ENCODE data around the gene KRT13. TPM values are rescaled to one million over a fixed set of nuclear protein-coding genes. Genes with fewer than 3 reads are reported as not detected.
A peak's percentile ranks its signal among the peaks of the same experiment; 100 is the strongest.

KRT13 gene
- total RNA-seq (2014; rRNA removed; shearing (Covaris generic)) = not detected in 2 replicates

- Histone ChIP-seq H3K36me3 (replicated peaks; ENCODE audit: control insufficient read depth, insufficient read depth, low read length) (no peaks in the 10 kb centered on the region), H3K4me3 (ENCODE audit: insufficient read depth, low read depth, low read length) (no peak within 1 kb of the TSS), H3K27me3 (ENCODE audit: control insufficient read depth, insufficient read depth, low read length) (no peaks in the 10 kb centered on the region)
- no peak for DNase-seq
Observed at GRCh38 chr17:41505007-41505808, at the start of gene KRT13. Gene KRT13 (minus strand): TSS chr17:41505612. CDS start chr17:41505550, 62 bp downstream.

- H3K27me3 ChIP-seq (ENCODE audit: control insufficient read depth, insufficient read depth, low read length) = no peaks in the 10 kb centered on the region
- no peaks in the 10 kb centered on the region for H3K36me3 ChIP-seq (replicated peaks; ENCODE audit: control insufficient read depth, insufficient read depth, low read length)
- H3K4me3 ChIP-seq (ENCODE audit: insufficient read depth, low read depth, low read length) = no peak overlapping the region
- DNase-seq = no peak
Observed at GRCh38 chr17:41553987-41554680, 48.7 kb upstream of the KRT13 start.

GRCh38 chr17:41553176-41553575 lies 47.8 kb upstream of the KRT13 start:
- no peaks in the 10 kb centered on the region for H3K36me3 ChIP-seq (replicated peaks; ENCODE audit: control insufficient read depth, insufficient read depth, low read length)
- H3K4me3 ChIP-seq (ENCODE audit: insufficient read depth, low read depth, low read length) = no peak overlapping the region
- peaks cover 3% of the 10 kb centered on the region for H3K27me3 ChIP-seq (ENCODE audit: control insufficient read depth, insufficient read depth, low read length)
- DNase-seq = no peak

- no peak for DNase-seq
- H3K27me3 ChIP-seq (ENCODE audit: control insufficient read depth, insufficient read depth, low read length) = peaks cover 5% of the 10 kb centered on the region
- H3K4me3 ChIP-seq (ENCODE audit: insufficient read depth, low read depth, low read length) = no peak overlapping the region
- H3K36me3 ChIP-seq (replicated peaks; ENCODE audit: control insufficient read depth, insufficient read depth, low read length) = no peaks in the 10 kb centered on the region
Observed at GRCh38 chr17:41552455-41552854, 47.0 kb upstream of the KRT13 start.

- DNase-seq = no peak
- H3K4me3 ChIP-seq (ENCODE audit: insufficient read depth, low read depth, low read length) = no peak overlapping the region
- H3K27me3 ChIP-seq (ENCODE audit: control insufficient read depth, insufficient read depth, low read length) = peaks cover 5% of the 10 kb centered on the region
- no peaks in the 10 kb centered on the region for H3K36me3 ChIP-seq (replicated peaks; ENCODE audit: control insufficient read depth, insufficient read depth, low read length)
Observed at GRCh38 chr17:41551365-41551764, 46.0 kb upstream of the KRT13 start.

GRCh38 chr17:41549596-41550039 lies 44.2 kb upstream of the KRT13 start:
- no peaks in the 10 kb centered on the region for H3K36me3 ChIP-seq (replicated peaks; ENCODE audit: control insufficient read depth, insufficient read depth, low read length)
- peaks cover 5% of the 10 kb centered on the region for H3K27me3 ChIP-seq (ENCODE audit: control insufficient read depth, insufficient read depth, low read length)
- no peak for DNase-seq
- no peak overlapping the region for H3K4me3 ChIP-seq (ENCODE audit: insufficient read depth, low read depth, low read length)

- peak; percentile 96 for DNase-seq
- Histone ChIP-seq H3K36me3 (replicated peaks; ENCODE audit: control insufficient read depth, insufficient read depth, low read length) (no peaks in the 10 kb centered on the region), H3K4me3 (ENCODE audit: insufficient read depth, low read depth, low read length) (peak overlapping the region; percentile 7; the same call in 1 of the 2 replicates), H3K27me3 (ENCODE audit: control insufficient read depth, insufficient read depth, low read length) (peaks cover 5% of the 10 kb centered on the region)
Observed at GRCh38 chr17:41548844-41549595, 43.6 kb upstream of the KRT13 start.

GRCh38 chr17:41547921-41548843 lies 42.8 kb upstream of the KRT13 start:
- Histone ChIP-seq H3K36me3 (replicated peaks; ENCODE audit: control insufficient read depth, insufficient read depth, low read length) (no peaks in the 10 kb centered on the region), H3K27me3 (ENCODE audit: control insufficient read depth, insufficient read depth, low read length) (peaks cover 5% of the 10 kb centered on the region), H3K4me3 (ENCODE audit: insufficient read depth, low read depth, low read length) (no peak overlapping the region; the same call in 1 of the 2 replicates)
- no peak for DNase-seq

- no peak overlapping the region for H3K4me3 ChIP-seq (ENCODE audit: insufficient read depth, low read depth, low read length)
- H3K36me3 ChIP-seq (replicated peaks; ENCODE audit: control insufficient read depth, insufficient read depth, low read length) = no peaks in the 10 kb centered on the region
- peaks cover 5% of the 10 kb centered on the region for H3K27me3 ChIP-seq (ENCODE audit: control insufficient read depth, insufficient read depth, low read length)
- DNase-seq = peak; percentile 66
Observed at GRCh38 chr17:41547378-41547841, 42.0 kb upstream of the KRT13 start.

- no peak overlapping the region for H3K4me3 ChIP-seq (ENCODE audit: insufficient read depth, low read depth, low read length)
- no peaks in the 10 kb centered on the region for H3K36me3 ChIP-seq (replicated peaks; ENCODE audit: control insufficient read depth, insufficient read depth, low read length)
- peaks cover 5% of the 10 kb centered on the region for H3K27me3 ChIP-seq (ENCODE audit: control insufficient read depth, insufficient read depth, low read length)
- DNase-seq = no peak
Observed at GRCh38 chr17:41546819-41547218, 41.4 kb upstream of the KRT13 start.

GRCh38 chr17:41545829-41546410 lies 40.5 kb upstream of the KRT13 start:
- DNase-seq = no peak
- Histone ChIP-seq H3K4me3 (ENCODE audit: insufficient read depth, low read depth, low read length) (no peak overlapping the region), H3K36me3 (replicated peaks; ENCODE audit: control insufficient read depth, insufficient read depth, low read length) (no peaks in the 10 kb centered on the region), H3K27me3 (ENCODE audit: control insufficient read depth, insufficient read depth, low read length) (peaks cover 5% of the 10 kb centered on the region)

- Histone ChIP-seq H3K36me3 (replicated peaks; ENCODE audit: control insufficient read depth, insufficient read depth, low read length) (no peaks in the 10 kb centered on the region), H3K4me3 (ENCODE audit: insufficient read depth, low read depth, low read length) (no peak overlapping the region), H3K27me3 (ENCODE audit: control insufficient read depth, insufficient read depth, low read length) (peaks cover 5% of the 10 kb centered on the region)
- DNase-seq = no peak
Observed at GRCh38 chr17:41544935-41545334, 39.5 kb upstream of the KRT13 start.

- Histone ChIP-seq H3K36me3 (replicated peaks; ENCODE audit: control insufficient read depth, insufficient read depth, low read length) (no peaks in the 10 kb centered on the region), H3K27me3 (ENCODE audit: control insufficient read depth, insufficient read depth, low read length) (peaks cover 5% of the 10 kb centered on the region), H3K4me3 (ENCODE audit: insufficient read depth, low read depth, low read length) (no peak overlapping the region)
- no peak for DNase-seq
Observed at GRCh38 chr17:41544491-41544892, 39.1 kb upstream of the KRT13 start.
